Muscle layer of duodenum (tissue), 2 donors: Measurements from ENCODE around the gene RBM19.

Experiments used
- H3K27ac ChIP-seq: one replicate; pipeline ENCODE4 v1.7.0; 2013; ENCODE audit warnings: mild to moderate bottlenecking, low read length
- H3K27me3 ChIP-seq: one replicate; pipeline ENCODE4 v1.7.0; 2013; ENCODE audit warnings: low read depth, mild to moderate bottlenecking, control low read depth, low read length
- H3K36me3 ChIP-seq, 2 donors: one replicate each; pipeline ENCODE4 v1.7.0; 2013; ENCODE audit warnings: low read length in 2 of 2, control low read depth in 1 of 2, mild to moderate bottlenecking in 1 of 2; ENCODE audit not compliant: insufficient read depth in 2 of 2, control insufficient read depth in 1 of 2
- H3K4me1 ChIP-seq, 2 donors: one replicate each; pipeline ENCODE4 v1.7.0; 2013; ENCODE audit warnings: low read length in 2 of 2, mild to moderate bottlenecking in 2 of 2, control low read depth in 1 of 2, moderate library complexity in 1 of 2; ENCODE audit not compliant: insufficient read depth in 2 of 2, control insufficient read depth in 1 of 2
- H3K4me3 ChIP-seq, 2 donors: one replicate each; pipeline ENCODE4 v1.7.0; 2013; ENCODE audit warnings: low read length in 2 of 2, low read depth in 1 of 2, mild to moderate bottlenecking in 1 of 2
- H3K9me3 ChIP-seq, 2 donors: one replicate each; pipeline ENCODE4 v1.7.0; 2013; ENCODE audit warnings: low read length in 2 of 2, control low read depth in 1 of 2, mild to moderate bottlenecking in 1 of 2; ENCODE audit not compliant: control insufficient read depth in 1 of 2
- donor health status: healthy.

RBM19 gene

GRCh38 chr12:113774526-113774925 is 191.6 kb downstream of the RBM19 start:
- Histone ChIP-seq H3K27ac (no peak overlapping the region), H3K27me3 (peaks cover 9% of the 10 kb centered on the region), H3K4me3 (no peak overlapping the region), H3K9me3 (no peaks in the 10 kb centered on the region), H3K36me3 (no peaks in the 10 kb centered on the region), H3K4me1 (no peaks in the 10 kb centered on the region)

GRCh38 chr12:113772505-113773030 is 193.6 kb downstream of the RBM19 start:
- Histone ChIP-seq H3K4me1 (no peaks in the 10 kb centered on the region), H3K27me3 (peaks cover 9% of the 10 kb centered on the region), H3K4me3 (no peak overlapping the region), H3K27ac (no peak overlapping the region), H3K36me3 (no peaks in the 10 kb centered on the region), H3K9me3 (no peaks in the 10 kb centered on the region)

GRCh38 chr12:113770389-113770865 is 195.7 kb downstream of the RBM19 start:
- H3K27ac ChIP-seq: no peak overlapping the region
- no peaks in the 10 kb centered on the region for H3K27me3 ChIP-seq
- no peaks in the 10 kb centered on the region for H3K9me3 ChIP-seq
- H3K4me1 ChIP-seq: no peaks in the 10 kb centered on the region
- no peaks in the 10 kb centered on the region for H3K36me3 ChIP-seq
- no peak overlapping the region for H3K4me3 ChIP-seq

- no peak overlapping the region for H3K4me3 ChIP-seq
- no peaks in the 10 kb centered on the region for H3K36me3 ChIP-seq
- peaks cover 4% of the 10 kb centered on the region for H3K27me3 ChIP-seq
- no peaks in the 10 kb centered on the region for H3K4me1 ChIP-seq
- no peak overlapping the region for H3K27ac ChIP-seq
- H3K9me3 ChIP-seq: no peaks in the 10 kb centered on the region
These were observed 196.8 kb downstream of the RBM19 start for GRCh38 chr12:113769305-113769704.

GRCh38 chr12:113768850-113769249 is 197.3 kb downstream of the RBM19 start:
- Histone ChIP-seq H3K27ac (no peak overlapping the region), H3K36me3 (no peaks in the 10 kb centered on the region), H3K4me1 (no peaks in the 10 kb centered on the region), H3K9me3 (no peaks in the 10 kb centered on the region), H3K27me3 (peaks cover 9% of the 10 kb centered on the region), H3K4me3 (no peak overlapping the region)

GRCh38 chr12:113766879-113767878 is 198.9 kb downstream of the RBM19 start:
- H3K27ac ChIP-seq: no peak overlapping the region
- H3K4me3 ChIP-seq: no peak overlapping the region
- H3K27me3 ChIP-seq: peaks cover 19% of the 10 kb centered on the region
- H3K4me1 ChIP-seq: no peaks in the 10 kb centered on the region
- H3K9me3 ChIP-seq: no peaks in the 10 kb centered on the region
- H3K36me3 ChIP-seq: no peaks in the 10 kb centered on the region
